ENCODE data around the gene GPSM1. TPM values are rescaled to one million over a fixed set of nuclear protein-coding genes. Genes with fewer than 3 reads are reported as not detected.
A peak's percentile ranks its signal among the peaks of the same experiment; 100 is the strongest.
"Not testable (repeated sequence)": the region's sequence is repeated elsewhere in the genome, so short reads cannot be mapped to it uniquely, and the experiment has no call there.

Gene GPSM1
- total RNA-seq, 1 donor from 2014 or later = 31.7 TPM

DNA sequence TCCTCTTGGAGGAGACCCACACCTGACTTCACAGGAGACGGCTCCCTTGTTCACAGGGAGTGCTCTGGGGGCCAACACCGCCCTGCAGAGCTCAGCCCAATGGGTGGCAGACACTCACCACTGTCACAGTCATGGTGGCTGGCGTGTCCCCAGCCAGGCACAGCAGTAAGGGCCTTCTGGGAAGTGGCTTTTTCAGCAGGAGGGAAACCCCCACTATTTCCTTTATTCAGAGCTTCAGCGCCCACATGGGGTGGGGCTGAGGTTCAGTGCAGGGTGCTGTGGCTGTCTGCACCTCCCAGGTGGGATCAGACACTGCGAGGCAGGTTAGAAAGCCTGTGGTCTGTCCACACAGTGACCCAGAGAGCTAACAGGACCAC lies 76.2 kb downstream of the GPSM1 start:
- Mint-ChIP-seq H3K9me3 (ENCODE audit: unreplicated experiment) (no peaks in the 10 kb centered on the region), H3K36me3 (ENCODE audit: low read depth, unreplicated experiment) (peaks cover 20% of the 10 kb centered on the region), H3K27me3 (ENCODE audit: unreplicated experiment) (peaks cover 18% of the 10 kb centered on the region), H3K27ac (ENCODE audit: unreplicated experiment) (no peak overlapping the region), H3K4me1 (ENCODE audit: unreplicated experiment) (peaks cover 7% of the 10 kb centered on the region), H3K4me3 (ENCODE audit: unreplicated experiment) (no peak overlapping the region)
- no peak for DNase-seq (ENCODE audit: low spot score)
- TF ChIP-seq, protein P1, sequence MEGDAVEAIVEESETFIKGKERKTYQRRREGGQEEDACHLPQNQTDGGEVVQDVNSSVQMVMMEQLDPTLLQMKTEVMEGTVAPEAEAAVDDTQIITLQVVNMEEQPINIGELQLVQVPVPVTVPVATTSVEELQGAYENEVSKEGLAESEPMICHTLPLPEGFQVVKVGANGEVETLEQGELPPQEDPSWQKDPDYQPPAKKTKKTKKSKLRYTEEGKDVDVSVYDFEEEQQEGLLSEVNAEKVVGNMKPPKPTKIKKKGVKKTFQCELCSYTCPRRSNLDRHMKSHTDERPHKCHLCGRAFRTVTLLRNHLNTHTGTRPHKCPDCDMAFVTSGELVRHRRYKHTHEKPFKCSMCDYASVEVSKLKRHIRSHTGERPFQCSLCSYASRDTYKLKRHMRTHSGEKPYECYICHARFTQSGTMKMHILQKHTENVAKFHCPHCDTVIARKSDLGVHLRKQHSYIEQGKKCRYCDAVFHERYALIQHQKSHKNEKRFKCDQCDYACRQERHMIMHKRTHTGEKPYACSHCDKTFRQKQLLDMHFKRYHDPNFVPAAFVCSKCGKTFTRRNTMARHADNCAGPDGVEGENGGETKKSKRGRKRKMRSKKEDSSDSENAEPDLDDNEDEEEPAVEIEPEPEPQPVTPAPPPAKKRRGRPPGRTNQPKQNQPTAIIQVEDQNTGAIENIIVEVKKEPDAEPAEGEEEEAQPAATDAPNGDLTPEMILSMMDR (IDR thresholded peaks at IDR 0.05; ENCODE audit: unreplicated experiment) = no peak

- peak overlapping the region; percentile 18 for H3K4me3 Mint-ChIP-seq (ENCODE audit: unreplicated experiment)
- peaks cover 21% of the 10 kb centered on the region for H3K36me3 Mint-ChIP-seq (ENCODE audit: low read depth, unreplicated experiment)
Observed at GRCh38 chr9:136403915-136404800, 76.8 kb downstream of the GPSM1 start.

GRCh38 chr9:136404801-136405136 lies 77.4 kb downstream of the GPSM1 start:
- Mint-ChIP-seq H3K4me3 (ENCODE audit: unreplicated experiment) (peak overlapping the region; percentile 37), H3K9me3 (ENCODE audit: unreplicated experiment) (no peaks in the 10 kb centered on the region), H3K36me3 (ENCODE audit: low read depth, unreplicated experiment) (peaks cover 21% of the 10 kb centered on the region), H3K27me3 (ENCODE audit: unreplicated experiment) (peaks cover 18% of the 10 kb centered on the region), H3K4me1 (ENCODE audit: unreplicated experiment) (peaks cover 11% of the 10 kb centered on the region), H3K27ac (ENCODE audit: unreplicated experiment) (no peak overlapping the region)
- TF ChIP-seq, protein P1 (IDR thresholded peaks at IDR 0.05; ENCODE audit: unreplicated experiment) = no peak
- DNase-seq (ENCODE audit: low spot score) = no peak

More at GRCh38 chr9:136403915-136404800, 76.8 kb downstream of the GPSM1 start:
- H3K9me3 Mint-ChIP-seq (ENCODE audit: unreplicated experiment) = no peaks in the 10 kb centered on the region
- no peak for DNase-seq (ENCODE audit: low spot score)
- TF ChIP-seq, protein P1 (IDR thresholded peaks at IDR 0.05; ENCODE audit: unreplicated experiment) = no peak
- peaks cover 7% of the 10 kb centered on the region for H3K4me1 Mint-ChIP-seq (ENCODE audit: unreplicated experiment)
- no peak overlapping the region for H3K27ac Mint-ChIP-seq (ENCODE audit: unreplicated experiment)
- H3K27me3 Mint-ChIP-seq (ENCODE audit: unreplicated experiment) = peaks cover 17% of the 10 kb centered on the region

DNA sequence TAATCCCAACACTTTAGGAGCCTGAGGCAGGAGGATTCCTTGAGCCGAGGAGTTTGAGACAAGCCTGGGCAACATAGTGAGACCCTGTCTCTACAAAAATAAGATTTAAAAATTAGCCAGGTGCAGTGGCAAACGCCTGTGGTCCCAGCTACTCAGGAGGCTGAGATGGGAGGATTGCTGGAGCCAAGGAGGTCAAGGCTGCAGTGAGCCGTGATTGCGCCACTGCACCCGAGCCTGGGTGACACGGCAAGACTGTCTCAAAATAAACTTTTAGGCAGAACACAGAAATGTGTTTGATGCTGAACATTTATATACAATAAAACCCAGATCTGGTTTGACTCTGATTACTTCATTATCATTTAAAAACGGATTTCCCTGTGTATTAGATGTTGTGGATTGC lies 78.1 kb downstream of the GPSM1 start:
- H3K4me1 Mint-ChIP-seq (ENCODE audit: unreplicated experiment) = peaks cover 13% of the 10 kb centered on the region

DNA sequence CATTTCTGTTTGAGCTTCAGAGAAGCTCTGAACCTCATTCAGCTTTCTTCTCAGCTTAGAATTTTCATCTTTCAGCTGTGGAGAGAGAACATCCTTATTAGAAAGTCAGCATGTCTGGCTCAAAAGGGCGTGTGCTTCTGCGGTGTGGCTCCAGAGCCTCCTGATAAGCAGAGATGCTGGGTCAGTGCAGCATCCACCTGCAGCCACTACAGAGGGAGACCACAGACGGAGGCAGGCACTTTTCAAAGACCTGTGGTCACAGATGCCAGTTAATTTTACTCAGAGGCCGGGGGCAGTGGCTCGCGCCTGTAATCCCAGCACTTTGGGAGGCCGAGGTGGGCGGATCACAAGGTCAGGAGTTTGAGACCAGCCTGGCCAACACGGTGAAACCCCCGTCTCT lies 78.6 kb downstream of the GPSM1 start:
- Mint-ChIP-seq H3K36me3 (ENCODE audit: low read depth, unreplicated experiment) (peaks cover 21% of the 10 kb centered on the region), H3K27me3 (ENCODE audit: unreplicated experiment) (peaks cover 17% of the 10 kb centered on the region), H3K4me1 (ENCODE audit: unreplicated experiment) (peaks cover 15% of the 10 kb centered on the region)
- not testable (repeated sequence) for H3K4me3 Mint-ChIP-seq (ENCODE audit: unreplicated experiment); DNase-seq (ENCODE audit: low spot score); H3K9me3 Mint-ChIP-seq (ENCODE audit: unreplicated experiment); H3K27ac Mint-ChIP-seq (ENCODE audit: unreplicated experiment)

More for the DNA sequence above, 78.1 kb downstream of the GPSM1 start:
- Mint-ChIP-seq H3K27me3 (ENCODE audit: unreplicated experiment) (peaks cover 18% of the 10 kb centered on the region), H3K36me3 (ENCODE audit: low read depth, unreplicated experiment) (peaks cover 21% of the 10 kb centered on the region), H3K4me3 (ENCODE audit: unreplicated experiment) (no peak overlapping the region), H3K27ac (ENCODE audit: unreplicated experiment) (no peak overlapping the region), H3K9me3 (ENCODE audit: unreplicated experiment) (no peaks in the 10 kb centered on the region)
- no peak for DNase-seq (ENCODE audit: low spot score)
- TF ChIP-seq, protein P1 (IDR thresholded peaks at IDR 0.05; ENCODE audit: unreplicated experiment) = no peak

DNA sequence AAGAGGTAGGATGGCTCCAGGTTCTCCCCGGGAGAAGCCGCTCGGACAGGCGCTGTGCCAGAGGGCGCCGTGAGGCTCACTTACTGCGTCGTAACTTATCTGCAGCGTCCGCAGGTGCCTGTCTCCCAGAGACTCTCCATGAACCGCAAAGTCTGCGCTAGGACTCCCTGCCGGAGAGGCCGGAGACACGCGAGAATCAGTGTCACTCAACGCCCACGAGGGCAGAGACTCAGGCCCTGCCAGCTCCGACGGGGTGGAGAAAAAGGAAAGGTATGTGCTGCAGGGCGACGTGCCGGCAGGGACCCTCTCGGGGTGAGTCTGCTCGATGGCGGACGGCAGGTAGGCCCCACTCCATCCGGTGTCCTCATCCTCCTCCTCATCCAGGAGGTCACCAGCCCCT lies 79.7 kb downstream of the GPSM1 start:
- not testable (repeated sequence) for DNase-seq (ENCODE audit: low spot score); H3K27ac Mint-ChIP-seq (ENCODE audit: unreplicated experiment); H3K4me3 Mint-ChIP-seq (ENCODE audit: unreplicated experiment); H3K9me3 Mint-ChIP-seq (ENCODE audit: unreplicated experiment)
- peaks cover 18% of the 10 kb centered on the region for H3K27me3 Mint-ChIP-seq (ENCODE audit: unreplicated experiment)
- peaks cover 23% of the 10 kb centered on the region for H3K36me3 Mint-ChIP-seq (ENCODE audit: low read depth, unreplicated experiment)
- peaks cover 25% of the 10 kb centered on the region for H3K4me1 Mint-ChIP-seq (ENCODE audit: unreplicated experiment)
